HCT116 (cell line): ENCODE results near the gene TENM4.

Experiments
- EZH2phosphoT487 ChIP-seq: fragments of 200-600 bp; IDR thresholded peaks from 2 replicates; pipeline ENCODE4 v1.6.1; 2018; ENCODE audit warnings: antibody characterized with exemption, borderline replicate concordance
- SRF ChIP-seq: IDR thresholded peaks from 2 replicates; pipeline ENCODE4 v1.6.1; 2012; ENCODE audit warnings: low read depth
- YY1 ChIP-seq: IDR thresholded peaks from 2 replicates; pipeline ENCODE4 v1.6.1; 2011; ENCODE audit warnings: low read length, low read depth, moderate library complexity, mild to moderate bottlenecking; ENCODE audit not compliant: insufficient replicate concordance; ENCODE audit errors: extremely low read depth
- TF ChIP-seq, protein P1 (sequence below), 3 experiments: fragments of 200-600 bp in 1 of 3; sonication (generic) in 1 of 3; IDR thresholded peaks in 2 of 3; conservative IDR thresholded peaks in 1 of 3; 2 replicates each; pipeline ENCODE4 v1.5.1; 2012 to 2017; ENCODE audit warnings: low read depth in 2 of 3, low read length in 2 of 3, antibody characterized with exemption in 1 of 3, borderline replicate concordance in 1 of 3, control low read depth in 1 of 3, mild to moderate bottlenecking in 1 of 3, mixed read lengths in 1 of 3, mixed run types in 1 of 3, moderate library complexity in 1 of 3; ENCODE audit not compliant: insufficient read depth in 1 of 3

- TF ChIP-seq SRF (no peak), EZH2phosphoT487 (no peak), YY1 (no peak)
- TF ChIP-seq, protein P1, sequence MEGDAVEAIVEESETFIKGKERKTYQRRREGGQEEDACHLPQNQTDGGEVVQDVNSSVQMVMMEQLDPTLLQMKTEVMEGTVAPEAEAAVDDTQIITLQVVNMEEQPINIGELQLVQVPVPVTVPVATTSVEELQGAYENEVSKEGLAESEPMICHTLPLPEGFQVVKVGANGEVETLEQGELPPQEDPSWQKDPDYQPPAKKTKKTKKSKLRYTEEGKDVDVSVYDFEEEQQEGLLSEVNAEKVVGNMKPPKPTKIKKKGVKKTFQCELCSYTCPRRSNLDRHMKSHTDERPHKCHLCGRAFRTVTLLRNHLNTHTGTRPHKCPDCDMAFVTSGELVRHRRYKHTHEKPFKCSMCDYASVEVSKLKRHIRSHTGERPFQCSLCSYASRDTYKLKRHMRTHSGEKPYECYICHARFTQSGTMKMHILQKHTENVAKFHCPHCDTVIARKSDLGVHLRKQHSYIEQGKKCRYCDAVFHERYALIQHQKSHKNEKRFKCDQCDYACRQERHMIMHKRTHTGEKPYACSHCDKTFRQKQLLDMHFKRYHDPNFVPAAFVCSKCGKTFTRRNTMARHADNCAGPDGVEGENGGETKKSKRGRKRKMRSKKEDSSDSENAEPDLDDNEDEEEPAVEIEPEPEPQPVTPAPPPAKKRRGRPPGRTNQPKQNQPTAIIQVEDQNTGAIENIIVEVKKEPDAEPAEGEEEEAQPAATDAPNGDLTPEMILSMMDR (IDR thresholded peaks at IDR 0.05 in 2 of 3, conservative IDR thresholded peaks at IDR 0.05 in 1 of 3; ENCODE audit: borderline replicate concordance in 1 of 3, insufficient read depth in 1 of 3, low read depth in 2 of 3, low read length in 2 of 3): no peak
Measured at GRCh38 chr11:78606667-78607066, 834.2 kb downstream of the TENM4 start.
